Measurements from ENCODE around the gene SEPTIN10.

DNA sequence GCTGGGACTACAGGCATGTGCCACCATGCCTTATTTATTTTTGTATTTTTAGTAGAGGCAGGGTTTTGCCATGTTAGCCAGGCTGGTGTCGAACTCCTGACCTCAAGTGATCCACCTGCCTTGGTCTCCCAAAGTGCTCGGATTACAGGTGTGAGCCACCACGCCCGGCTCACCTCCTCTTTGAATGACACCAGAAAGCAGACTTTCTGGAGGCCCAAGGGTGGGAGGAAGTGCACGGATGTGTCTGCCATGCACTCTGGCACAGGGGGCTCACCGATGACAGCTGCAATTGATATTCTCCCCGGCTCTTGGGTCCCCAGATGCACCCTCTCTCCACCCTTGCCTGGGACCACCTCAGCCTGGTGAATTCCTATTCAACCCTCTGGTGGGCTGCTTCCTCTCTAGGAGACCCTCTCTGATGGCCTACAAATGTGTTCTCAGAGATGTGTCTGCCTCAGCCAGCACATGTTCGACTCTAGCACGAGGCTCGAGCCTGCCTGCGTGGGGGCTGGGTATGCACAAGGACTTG lies 87.3 kb downstream of the SEPTIN10 start:
- TF ChIP-seq, protein P1, sequence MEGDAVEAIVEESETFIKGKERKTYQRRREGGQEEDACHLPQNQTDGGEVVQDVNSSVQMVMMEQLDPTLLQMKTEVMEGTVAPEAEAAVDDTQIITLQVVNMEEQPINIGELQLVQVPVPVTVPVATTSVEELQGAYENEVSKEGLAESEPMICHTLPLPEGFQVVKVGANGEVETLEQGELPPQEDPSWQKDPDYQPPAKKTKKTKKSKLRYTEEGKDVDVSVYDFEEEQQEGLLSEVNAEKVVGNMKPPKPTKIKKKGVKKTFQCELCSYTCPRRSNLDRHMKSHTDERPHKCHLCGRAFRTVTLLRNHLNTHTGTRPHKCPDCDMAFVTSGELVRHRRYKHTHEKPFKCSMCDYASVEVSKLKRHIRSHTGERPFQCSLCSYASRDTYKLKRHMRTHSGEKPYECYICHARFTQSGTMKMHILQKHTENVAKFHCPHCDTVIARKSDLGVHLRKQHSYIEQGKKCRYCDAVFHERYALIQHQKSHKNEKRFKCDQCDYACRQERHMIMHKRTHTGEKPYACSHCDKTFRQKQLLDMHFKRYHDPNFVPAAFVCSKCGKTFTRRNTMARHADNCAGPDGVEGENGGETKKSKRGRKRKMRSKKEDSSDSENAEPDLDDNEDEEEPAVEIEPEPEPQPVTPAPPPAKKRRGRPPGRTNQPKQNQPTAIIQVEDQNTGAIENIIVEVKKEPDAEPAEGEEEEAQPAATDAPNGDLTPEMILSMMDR (IDR thresholded peaks at IDR 0.05) = no peak
- TF ChIP-seq POLR2AphosphoS5 (IDR thresholded peaks at IDR 0.05) = no peak
